ENCODE measurements around the gene PEAK1. TPM values are rescaled to one million over a fixed set of nuclear protein-coding genes. Genes with fewer than 3 reads are reported as not detected.

Gene PEAK1
- total and polyA plus RNA-seq, 2 donors (not counting 1 experiment from before 2014, with no cell fraction given), result 61.0 to 91.8 TPM

GRCh38 chr15:77266708-77267386 is 153.1 kb downstream of the PEAK1 start:
- H3K4me3 ChIP-seq (replicated peaks in 1 of 4; ENCODE audit: control extremely low read depth in 1 of 4, insufficient read depth in 1 of 4, low read depth in 3 of 4, low read length in 4 of 4), result no peak overlapping the region
- H2AFZ ChIP-seq (ENCODE audit: low read length), result no peak overlapping the region
- H4K20me1 ChIP-seq (ENCODE audit: control insufficient read depth, extremely low read depth, insufficient read depth, low read length), result no peaks in the 10 kb centered on the region
- no peaks in the 10 kb centered on the region for H3K27me3 ChIP-seq (ENCODE audit: control insufficient read depth, insufficient read depth, low read length)
- H3K27ac ChIP-seq (ENCODE audit: insufficient read depth, low read length), result no peak overlapping the region
- H3K9ac ChIP-seq (ENCODE audit: insufficient read depth, low read length), result no peak overlapping the region
- peaks cover 2% of the 10 kb centered on the region for H3K79me2 ChIP-seq (ENCODE audit: control insufficient read depth, insufficient read depth, low read length)
- H3K4me2 ChIP-seq (ENCODE audit: extremely low read depth, insufficient read depth, low read length), result no peak overlapping the region
- H3K9me3 ChIP-seq (ENCODE audit: control insufficient read depth, insufficient read depth, low read depth, low read length), result no peaks in the 10 kb centered on the region
- H3K4me1 ChIP-seq (ENCODE audit: control insufficient read depth, extremely low read depth, insufficient read depth, low read length), result no peaks in the 10 kb centered on the region
- H3K36me3 ChIP-seq (ENCODE audit: control insufficient read depth, insufficient read depth, low read length), result no peaks in the 10 kb centered on the region
- peak in 1 of 2 donors; percentile 92 for DNase-seq (ENCODE audit: low read depth in 2 of 2)
- TF ChIP-seq CTCF (conservative IDR thresholded peaks at IDR 0.05 in 1 of 2, IDR thresholded peaks at IDR 0.05 in 1 of 2; ENCODE audit: low read depth in 1 of 2, low read length in 2 of 2) (no peak), EZH2 (IDR thresholded peaks at IDR 0.05; ENCODE audit: low read length, missing control alignments) (no peak)

- H3K27ac ChIP-seq (ENCODE audit: insufficient read depth, low read length), result no peak overlapping the region
- no peak for TF ChIP-seq EZH2 (IDR thresholded peaks at IDR 0.05; ENCODE audit: low read length, missing control alignments)
- TF ChIP-seq CTCF (conservative IDR thresholded peaks at IDR 0.05 in 1 of 2, IDR thresholded peaks at IDR 0.05 in 1 of 2; ENCODE audit: low read depth in 1 of 2, low read length in 2 of 2), result no peak
- no peak overlapping the region for H2AFZ ChIP-seq (ENCODE audit: low read length)
- no peaks in the 10 kb centered on the region for H3K79me2 ChIP-seq (ENCODE audit: control insufficient read depth, insufficient read depth, low read length)
- H3K9me3 ChIP-seq (ENCODE audit: control insufficient read depth, insufficient read depth, low read depth, low read length), result no peaks in the 10 kb centered on the region
- no peaks in the 10 kb centered on the region for H4K20me1 ChIP-seq (ENCODE audit: control insufficient read depth, extremely low read depth, insufficient read depth, low read length)
- H3K9ac ChIP-seq (ENCODE audit: insufficient read depth, low read length), result no peak overlapping the region
- no peak for DNase-seq (ENCODE audit: low read depth in 2 of 2)
- H3K4me1 ChIP-seq (ENCODE audit: control insufficient read depth, extremely low read depth, insufficient read depth, low read length), result no peaks in the 10 kb centered on the region
- no peaks in the 10 kb centered on the region for H3K27me3 ChIP-seq (ENCODE audit: control insufficient read depth, insufficient read depth, low read length)
- H3K4me3 ChIP-seq (replicated peaks in 1 of 4; ENCODE audit: control extremely low read depth in 1 of 4, insufficient read depth in 1 of 4, low read depth in 3 of 4, low read length in 4 of 4), result no peak overlapping the region
- H3K4me2 ChIP-seq (ENCODE audit: extremely low read depth, insufficient read depth, low read length), result no peak overlapping the region
- no peaks in the 10 kb centered on the region for H3K36me3 ChIP-seq (ENCODE audit: control insufficient read depth, insufficient read depth, low read length)
Observed at GRCh38 chr15:77255385-77255784, 164.5 kb downstream of the PEAK1 start.

GRCh38 chr15:77251662-77252061 is 168.2 kb downstream of the PEAK1 start:
- DNase-seq (ENCODE audit: low read depth in 2 of 2), result peak; percentile 34 to 36
- Histone ChIP-seq H3K79me2 (ENCODE audit: control insufficient read depth, insufficient read depth, low read length) (no peaks in the 10 kb centered on the region), H3K27ac (ENCODE audit: insufficient read depth, low read length) (no peak overlapping the region), H3K4me1 (ENCODE audit: control insufficient read depth, extremely low read depth, insufficient read depth, low read length) (no peaks in the 10 kb centered on the region), H3K9me3 (ENCODE audit: control insufficient read depth, insufficient read depth, low read depth, low read length) (no peaks in the 10 kb centered on the region), H3K27me3 (ENCODE audit: control insufficient read depth, insufficient read depth, low read length) (no peaks in the 10 kb centered on the region), H3K9ac (ENCODE audit: insufficient read depth, low read length) (no peak overlapping the region), H3K4me3 (replicated peaks in 1 of 4; ENCODE audit: control extremely low read depth in 1 of 4, insufficient read depth in 1 of 4, low read depth in 3 of 4, low read length in 4 of 4) (no peak overlapping the region), H2AFZ (ENCODE audit: low read length) (no peak overlapping the region), H4K20me1 (ENCODE audit: control insufficient read depth, extremely low read depth, insufficient read depth, low read length) (no peaks in the 10 kb centered on the region), H3K4me2 (ENCODE audit: extremely low read depth, insufficient read depth, low read length) (no peak overlapping the region), H3K36me3 (ENCODE audit: control insufficient read depth, insufficient read depth, low read length) (no peaks in the 10 kb centered on the region)
- TF ChIP-seq CTCF (conservative IDR thresholded peaks at IDR 0.05 in 1 of 2, IDR thresholded peaks at IDR 0.05 in 1 of 2; ENCODE audit: low read depth in 1 of 2, low read length in 2 of 2) (no peak), EZH2 (IDR thresholded peaks at IDR 0.05; ENCODE audit: low read length, missing control alignments) (no peak)

All from fibroblast of lung (primary cell).